22Rv1 (cell line): Measurements from ENCODE around the gene SLC35F3.

ENCODE experiments used
- CTCF ChIP-seq: fragments of 450-650 bp; IDR thresholded peaks from 2 replicates; pipeline ENCODE4 v1.5.1; 2017; ENCODE audit warnings: mild to moderate bottlenecking
- ZFX ChIP-seq: fragments of 450-650 bp; IDR thresholded peaks from 2 replicates; pipeline ENCODE4 v1.6.1; 2017; ENCODE audit warnings: antibody characterized with exemption, borderline replicate concordance

- TF ChIP-seq CTCF (no peak), ZFX (no peak)
Observed at GRCh38 chr1:234213658-234214128, 309.2 kb downstream of the SLC35F3 start.
